Endodermal cell (in vitro differentiated cells): ENCODE results near the gene CYLD. TPM values are rescaled to one million over a fixed set of nuclear protein-coding genes. Genes with fewer than 3 reads are reported as not detected.

Source experiments
- DNase-seq: peaks from one replicate; pipeline ENCODE4 v3.0.0-alpha.2; 2017
- H3K27ac ChIP-seq: 2 replicates; pipeline ENCODE4 v1.5.1; 2013; ENCODE audit warnings: mild to moderate bottlenecking, low read depth, low read length, moderate library complexity
- H3K27me3 ChIP-seq: 2 replicates; pipeline ENCODE4 v1.6.1; 2013; ENCODE audit warnings: mild to moderate bottlenecking, low read length, moderate library complexity; ENCODE audit not compliant: insufficient read depth, control insufficient read depth, poor library complexity, severe bottlenecking
- H3K36me3 ChIP-seq: 2 replicates; pipeline ENCODE4 v1.7.0; 2013; ENCODE audit warnings: mild to moderate bottlenecking, low read length, moderate library complexity; ENCODE audit not compliant: control insufficient read depth, insufficient read depth
- H3K4me1 ChIP-seq: one replicate; pipeline ENCODE4 v1.7.0; 2013; ENCODE audit warnings: low read length; ENCODE audit not compliant: control insufficient read depth, insufficient read depth
- H3K4me3 ChIP-seq: 2 replicates; pipeline ENCODE4 v1.5.1; 2013; ENCODE audit warnings: mild to moderate bottlenecking, low read length, moderate library complexity
- H3K9ac ChIP-seq: 2 replicates; pipeline ENCODE4 v1.6.1; 2013; ENCODE audit warnings: mild to moderate bottlenecking, low read length, moderate library complexity; ENCODE audit not compliant: poor library complexity, severe bottlenecking; ENCODE audit errors: extremely low read depth
- H3K9me3 ChIP-seq: 2 replicates; pipeline ENCODE4 v1.6.1; 2013; ENCODE audit warnings: mild to moderate bottlenecking, low read length, moderate library complexity; ENCODE audit not compliant: control insufficient read depth
- H3K27ac Mint-ChIP-seq: 2 replicates; pipeline ENCODE4 v1.8.0; 2020; ENCODE audit warnings: mixed read lengths
- H3K27me3 Mint-ChIP-seq: 2 replicates; pipeline ENCODE4 v1.8.0; 2021; ENCODE audit warnings: mild to moderate bottlenecking, mixed read lengths; ENCODE audit not compliant: insufficient read depth
- H3K36me3 Mint-ChIP-seq: 2 replicates; pipeline ENCODE4 v1.8.0; 2020; ENCODE audit warnings: low read depth, mixed read lengths
- H3K4me1 Mint-ChIP-seq: 2 replicates; pipeline ENCODE4 v1.8.0; 2020; ENCODE audit warnings: mixed read lengths
- H3K4me3 Mint-ChIP-seq: 2 replicates; pipeline ENCODE4 v1.8.0; 2020; ENCODE audit warnings: mild to moderate bottlenecking, moderate library complexity, mixed read lengths
- H3K9me3 Mint-ChIP-seq: 2 replicates; pipeline ENCODE4 v1.8.0; 2020; ENCODE audit warnings: mild to moderate bottlenecking, mixed read lengths
- WGBS, 2 experiments: methylation state at CpG; one replicate each; pipeline versions ENCODE4 v1.1.5 to v1.1.7; 2013; ENCODE audit warnings: missing lambda C conversion rate in 2 of 2, mixed read lengths in 1 of 2; ENCODE audit not compliant: insufficient coverage in 1 of 2, insufficient read length in 1 of 2; 5-methylcytosine and 5-hydroxymethylcytosine counted together
- total RNA-seq, 2 donors: library from RNA; stranded (reverse); fragmentation: NEBNext Ultra II Directional in 1 of 2; extraction: Animal tissue kit (Norgen Biotek cat#: 25700) in 1 of 2; gene quantifications; 2 replicates in 1 of 2; 3 replicates in 1 of 2; pipeline ENCODE4 v1.2.1, GENCODE V29; 2021
- TF ChIP-seq, protein P1 (sequence below): fragments of 200-600 bp; sonication (generic); conservative IDR thresholded peaks from 2 replicates; pipeline ENCODE4 v1.5.0; 2021; ENCODE audit warnings: antibody characterized with exemption, mild to moderate bottlenecking

The CYLD gene
- total RNA-seq, 2 donors from 2014 or later = 12.7 TPM

DNA sequence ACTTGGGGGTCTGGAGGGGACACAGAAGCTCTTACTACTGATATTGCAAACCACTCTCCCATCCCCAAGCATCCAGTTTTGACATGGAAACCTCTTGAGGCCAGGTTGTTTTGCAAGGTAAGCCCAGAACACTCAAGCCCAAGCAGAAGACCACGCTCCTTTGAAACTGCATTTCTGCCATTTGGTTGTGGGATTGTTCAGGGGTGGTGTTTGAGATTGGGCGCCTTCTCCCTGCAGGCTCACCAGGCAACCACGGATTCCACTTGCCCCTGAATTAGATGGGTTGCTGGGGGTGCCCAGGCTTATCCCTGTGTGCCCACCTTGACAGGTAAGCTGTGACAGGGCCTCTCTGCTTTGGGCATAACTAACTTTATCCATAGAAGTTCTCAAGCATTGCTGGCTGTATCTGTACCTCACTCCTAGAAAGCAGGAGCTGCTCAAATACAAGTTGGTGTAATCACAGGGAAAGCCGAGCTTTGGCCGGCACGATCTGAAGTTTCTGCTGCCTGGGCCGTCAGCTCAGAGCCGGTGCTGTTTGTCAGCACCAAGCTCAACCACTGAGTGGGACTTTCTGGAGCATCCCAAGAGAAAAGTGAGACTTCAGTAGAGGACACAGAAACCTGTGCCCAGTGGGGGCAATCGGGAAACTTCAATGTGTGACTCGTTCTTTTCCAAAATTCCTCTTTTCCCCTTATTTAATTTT is 93.6 kb downstream of the CYLD start:
- H3K4me3 Mint-ChIP-seq = no peak overlapping the region
- Histone ChIP-seq H3K4me3 (no peak overlapping the region), H3K9me3 (peaks cover 9% of the 10 kb centered on the region), H3K27ac (peak overlapping the region; percentile 26), H3K27me3 (peaks cover 7% of the 10 kb centered on the region), H3K36me3 (no peaks in the 10 kb centered on the region), H3K9ac (no peak overlapping the region), H3K4me1 (no peaks in the 10 kb centered on the region)
- H3K27ac Mint-ChIP-seq = no peak overlapping the region
- TF ChIP-seq, protein P1, sequence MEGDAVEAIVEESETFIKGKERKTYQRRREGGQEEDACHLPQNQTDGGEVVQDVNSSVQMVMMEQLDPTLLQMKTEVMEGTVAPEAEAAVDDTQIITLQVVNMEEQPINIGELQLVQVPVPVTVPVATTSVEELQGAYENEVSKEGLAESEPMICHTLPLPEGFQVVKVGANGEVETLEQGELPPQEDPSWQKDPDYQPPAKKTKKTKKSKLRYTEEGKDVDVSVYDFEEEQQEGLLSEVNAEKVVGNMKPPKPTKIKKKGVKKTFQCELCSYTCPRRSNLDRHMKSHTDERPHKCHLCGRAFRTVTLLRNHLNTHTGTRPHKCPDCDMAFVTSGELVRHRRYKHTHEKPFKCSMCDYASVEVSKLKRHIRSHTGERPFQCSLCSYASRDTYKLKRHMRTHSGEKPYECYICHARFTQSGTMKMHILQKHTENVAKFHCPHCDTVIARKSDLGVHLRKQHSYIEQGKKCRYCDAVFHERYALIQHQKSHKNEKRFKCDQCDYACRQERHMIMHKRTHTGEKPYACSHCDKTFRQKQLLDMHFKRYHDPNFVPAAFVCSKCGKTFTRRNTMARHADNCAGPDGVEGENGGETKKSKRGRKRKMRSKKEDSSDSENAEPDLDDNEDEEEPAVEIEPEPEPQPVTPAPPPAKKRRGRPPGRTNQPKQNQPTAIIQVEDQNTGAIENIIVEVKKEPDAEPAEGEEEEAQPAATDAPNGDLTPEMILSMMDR = no peak
- H3K9me3 Mint-ChIP-seq = peaks cover 5% of the 10 kb centered on the region
- H3K27me3 Mint-ChIP-seq = peaks cover 3% of the 10 kb centered on the region
- WGBS, 2 experiments = 87 to 94% methylated on average over 7 to 10 of the region's 10 CpGs
- DNase-seq = no peak
- no peaks in the 10 kb centered on the region for H3K36me3 Mint-ChIP-seq
- H3K4me1 Mint-ChIP-seq = peaks cover 4% of the 10 kb centered on the region

DNA sequence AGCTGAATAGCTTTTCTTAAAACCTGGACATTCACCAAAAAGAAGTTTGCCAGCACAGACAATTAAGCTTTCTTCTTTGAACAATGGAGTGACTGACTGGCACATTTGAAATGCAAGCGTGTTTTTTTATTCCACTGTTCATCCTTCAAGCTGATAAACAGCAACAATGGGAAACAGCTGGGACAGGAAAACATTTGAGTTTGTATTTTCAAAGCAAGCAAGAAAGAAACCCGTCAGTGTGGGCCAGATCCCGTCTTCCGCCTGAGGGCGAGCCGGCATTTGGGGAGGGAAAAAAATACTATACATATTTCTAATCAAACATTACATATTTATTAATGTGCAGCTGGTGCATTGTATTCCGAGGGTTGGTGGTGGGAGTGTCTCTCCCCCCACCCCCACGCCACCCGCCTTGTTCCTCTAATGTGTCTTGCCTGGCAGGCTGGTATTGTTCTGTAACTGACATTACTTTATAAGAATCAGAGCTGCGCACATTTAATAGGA is 94.3 kb downstream of the CYLD start:
- no peaks in the 10 kb centered on the region for H3K36me3 Mint-ChIP-seq
- Histone ChIP-seq H3K36me3 (no peaks in the 10 kb centered on the region), H3K4me3 (no peak overlapping the region), H3K9ac (no peak overlapping the region), H3K27me3 (peaks cover 7% of the 10 kb centered on the region), H3K9me3 (peaks cover 9% of the 10 kb centered on the region), H3K27ac (peak overlapping the region; percentile 26), H3K4me1 (no peaks in the 10 kb centered on the region)
- peaks cover 3% of the 10 kb centered on the region for H3K27me3 Mint-ChIP-seq
- no peak overlapping the region for H3K4me3 Mint-ChIP-seq
- peak; percentile 22 for DNase-seq
- TF ChIP-seq, protein P1 = no peak
- WGBS, 2 experiments = 85 to 86% methylated on average over 1 to 6 of the region's 10 CpGs
- peaks cover 5% of the 10 kb centered on the region for H3K9me3 Mint-ChIP-seq
- no peak overlapping the region for H3K27ac Mint-ChIP-seq
- peaks cover 5% of the 10 kb centered on the region for H3K4me1 Mint-ChIP-seq

DNA sequence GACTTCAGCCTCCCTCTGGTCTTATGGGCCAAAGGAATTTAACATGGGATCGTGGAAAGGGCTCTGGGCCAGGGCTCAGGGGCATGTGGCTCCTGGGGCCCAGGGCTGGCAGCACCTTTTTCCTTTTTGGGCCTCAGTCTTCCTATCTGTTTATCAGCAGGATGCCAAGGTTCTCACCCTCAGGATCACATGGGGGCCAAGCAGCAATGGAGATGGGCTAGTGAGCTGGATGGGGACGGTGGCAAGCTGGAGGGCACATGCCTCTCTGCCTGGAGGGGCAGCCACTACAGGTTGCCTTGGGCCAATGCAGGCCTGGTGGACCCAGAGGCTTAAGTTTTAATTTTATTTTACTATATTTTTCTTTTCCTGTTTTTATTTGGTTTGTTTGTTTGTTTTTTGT is 95.4 kb downstream of the CYLD start:
- TF ChIP-seq, protein P1 = no peak
- Mint-ChIP-seq H3K27ac (no peak overlapping the region), H3K9me3 (peaks cover 5% of the 10 kb centered on the region), H3K36me3 (no peaks in the 10 kb centered on the region), H3K27me3 (peaks cover 8% of the 10 kb centered on the region), H3K4me3 (no peak overlapping the region), H3K4me1 (peaks cover 12% of the 10 kb centered on the region)
- no peak overlapping the region for H3K9ac ChIP-seq
- H3K4me3 ChIP-seq = no peak overlapping the region
- 97 to 100% methylated on average over 1 to 2 of the region's 2 CpGs for WGBS, 2 experiments
- peaks cover 9% of the 10 kb centered on the region for H3K9me3 ChIP-seq
- no peaks in the 10 kb centered on the region for H3K36me3 ChIP-seq
- DNase-seq = no peak
- peaks cover 7% of the 10 kb centered on the region for H3K27me3 ChIP-seq
- H3K27ac ChIP-seq = no peak overlapping the region
- H3K4me1 ChIP-seq = no peaks in the 10 kb centered on the region
